Sigmoid colon (tissue), 3 donors: ENCODE measurements around the gene GRAMD4.

Source experiments
- POLR2A ChIP-seq, 2 donors: fragments of 450-650 bp; IDR thresholded peaks; one replicate each; pipeline ENCODE4 v1.6.1; 2016; ENCODE audit warnings: antibody characterized with exemption in 2 of 2, mild to moderate bottlenecking in 2 of 2, moderate library complexity in 2 of 2
- TF ChIP-seq, protein P1 (sequence below), 4 experiments: fragments of 450-650 bp in 3 of 4; fragments of 200-600 bp in 1 of 4; IDR thresholded peaks; one replicate each; pipeline ENCODE4 v1.5.1; 2016 to 2019; ENCODE audit warnings: antibody characterized with exemption in 4 of 4, mild to moderate bottlenecking in 3 of 4, moderate library complexity in 2 of 4

DNA sequence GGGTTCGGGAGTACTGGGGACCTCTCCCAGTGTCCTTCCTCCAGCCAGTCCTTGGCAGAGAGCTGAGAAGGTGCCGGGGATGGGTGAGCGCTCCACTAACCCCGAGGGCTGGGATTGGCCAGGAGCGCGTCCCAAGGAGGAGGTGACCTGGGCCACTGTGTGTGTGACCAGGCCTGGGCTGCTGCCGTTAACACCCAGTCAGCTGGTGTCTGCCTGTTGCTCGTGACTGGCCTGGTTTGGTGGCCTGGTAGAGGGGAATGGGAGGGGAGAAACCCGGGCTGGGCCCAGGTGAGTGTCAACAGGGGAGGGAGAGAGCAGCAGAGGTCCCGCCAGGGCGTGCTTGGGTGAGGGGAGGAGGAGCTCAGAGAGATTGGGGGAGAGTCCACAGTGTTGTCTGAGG lies 29.9 kb upstream of the GRAMD4 start:
- TF ChIP-seq, protein P1, sequence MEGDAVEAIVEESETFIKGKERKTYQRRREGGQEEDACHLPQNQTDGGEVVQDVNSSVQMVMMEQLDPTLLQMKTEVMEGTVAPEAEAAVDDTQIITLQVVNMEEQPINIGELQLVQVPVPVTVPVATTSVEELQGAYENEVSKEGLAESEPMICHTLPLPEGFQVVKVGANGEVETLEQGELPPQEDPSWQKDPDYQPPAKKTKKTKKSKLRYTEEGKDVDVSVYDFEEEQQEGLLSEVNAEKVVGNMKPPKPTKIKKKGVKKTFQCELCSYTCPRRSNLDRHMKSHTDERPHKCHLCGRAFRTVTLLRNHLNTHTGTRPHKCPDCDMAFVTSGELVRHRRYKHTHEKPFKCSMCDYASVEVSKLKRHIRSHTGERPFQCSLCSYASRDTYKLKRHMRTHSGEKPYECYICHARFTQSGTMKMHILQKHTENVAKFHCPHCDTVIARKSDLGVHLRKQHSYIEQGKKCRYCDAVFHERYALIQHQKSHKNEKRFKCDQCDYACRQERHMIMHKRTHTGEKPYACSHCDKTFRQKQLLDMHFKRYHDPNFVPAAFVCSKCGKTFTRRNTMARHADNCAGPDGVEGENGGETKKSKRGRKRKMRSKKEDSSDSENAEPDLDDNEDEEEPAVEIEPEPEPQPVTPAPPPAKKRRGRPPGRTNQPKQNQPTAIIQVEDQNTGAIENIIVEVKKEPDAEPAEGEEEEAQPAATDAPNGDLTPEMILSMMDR (IDR thresholded peaks at IDR 0.05) = no peak
- TF ChIP-seq POLR2A (IDR thresholded peaks at IDR 0.05) = no peak
